Activated CD8-positive, alpha-beta T cell treated with anti-CD3 and anti-CD28 coated beads for 36 hours (primary cell): Measurements from ENCODE around the gene TBX4. TPM values are rescaled to one million over a fixed set of nuclear protein-coding genes. Genes with fewer than 3 reads are reported as not detected.
A peak's percentile ranks its signal among the peaks of the same experiment; 100 is the strongest.

ENCODE experiments used
- ATAC-seq: fragments of 200-7000 bp; cut with Tn5 transposase; one replicate; pipeline ENCODE4 v1.10.0; 2021; ENCODE audit warnings: mild to moderate bottlenecking, moderate library complexity
- CTCF ChIA-PET: fragments of 350-600 bp; sonication (Branson Sonifier 250); formaldehyde crosslinking; loops from one replicate; lab custom pipeline; 2021; ENCODE audit warnings: antibody characterized with exemption; lab: Charles Lee
- POLR2A ChIA-PET: fragments of 350-600 bp; sonication (Branson Sonifier 250); formaldehyde crosslinking; loops from one replicate; lab custom pipeline; 2021; ENCODE audit warnings: antibody characterized with exemption; lab: Charles Lee
- DNase-seq: peaks from one replicate; pipeline ENCODE4 v3.0.0-alpha.2; 2020
- H3K27ac Mint-ChIP-seq: one replicate; pipeline ENCODE4 v1.8.0; 2021; ENCODE audit warnings: mild to moderate bottlenecking, mixed read lengths
- H3K27me3 Mint-ChIP-seq: one replicate; pipeline ENCODE4 v1.8.0; 2021; ENCODE audit warnings: mixed read lengths
- H3K36me3 Mint-ChIP-seq: one replicate; pipeline ENCODE4 v1.8.0; 2021; ENCODE audit warnings: low read depth, mixed read lengths
- H3K4me1 Mint-ChIP-seq: one replicate; pipeline ENCODE4 v1.8.0; 2021; ENCODE audit warnings: low read depth, mixed read lengths
- H3K4me3 Mint-ChIP-seq: one replicate; pipeline ENCODE4 v1.8.0; 2021; ENCODE audit warnings: mild to moderate bottlenecking, moderate library complexity, mixed read lengths
- H3K9me3 Mint-ChIP-seq: one replicate; pipeline ENCODE4 v1.8.0; 2021; ENCODE audit warnings: mixed read lengths
- intact Hi-C: fragments of 100-400 bp; cut with micrococcal nuclease; formaldehyde crosslinking; loops from one replicate; pipeline ENCODE4 v1.10.0; 2022
- total RNA-seq, 2 experiments: library from RNA; stranded (reverse); gene quantifications; one replicate each; pipeline ENCODE4 v1.2.3, GENCODE V29; 2021
- TF ChIP-seq, protein P1 (sequence below): fragments of 200-600 bp; IDR thresholded peaks from one replicate; pipeline ENCODE4 v1.8.0; 2022; ENCODE audit warnings: antibody characterized with exemption, mild to moderate bottlenecking

The TBX4 gene
- total RNA-seq, 2 experiments from 2014 or later = not detected

DNA sequence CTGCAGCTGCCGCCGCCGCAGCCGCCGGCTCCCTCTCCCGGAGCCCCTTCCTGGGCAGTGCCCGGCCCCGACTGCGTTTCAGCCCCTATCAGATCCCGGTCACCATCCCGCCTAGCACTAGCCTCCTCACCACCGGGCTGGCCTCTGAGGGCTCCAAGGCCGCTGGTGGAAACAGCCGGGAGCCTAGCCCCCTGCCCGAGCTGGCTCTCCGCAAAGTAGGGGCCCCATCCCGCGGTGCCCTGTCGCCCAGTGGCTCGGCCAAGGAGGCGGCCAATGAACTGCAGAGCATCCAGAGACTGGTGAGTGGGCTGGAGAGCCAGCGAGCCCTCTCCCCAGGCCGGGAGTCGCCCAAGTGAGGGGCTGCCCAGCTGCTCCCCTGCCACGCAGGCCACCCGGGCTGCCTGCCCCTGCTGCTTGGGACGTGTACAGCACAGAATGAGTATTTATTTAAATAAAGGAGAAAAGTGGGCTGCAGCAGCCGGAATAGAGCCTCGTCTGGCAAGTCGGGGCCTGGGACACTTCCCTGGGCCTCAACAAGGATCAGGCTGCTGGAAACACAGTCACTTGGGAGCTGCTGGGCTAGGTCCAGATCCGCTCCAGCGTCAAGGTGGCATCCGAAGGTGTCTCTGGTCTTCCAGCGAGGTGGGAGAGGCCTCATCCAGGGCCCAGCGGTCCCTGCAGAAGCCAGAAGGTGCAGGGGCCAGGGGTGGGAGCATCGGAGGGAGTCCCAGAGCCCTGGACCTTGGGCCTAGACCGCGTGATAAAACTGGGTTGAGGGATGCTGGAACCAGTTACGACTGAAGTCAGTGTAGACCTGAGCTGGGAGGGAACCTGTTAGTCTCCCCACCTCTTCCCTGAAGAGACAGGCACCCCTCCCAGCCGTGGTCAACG is 43.8 kb upstream of the TBX4 start:
- TF ChIP-seq, protein P1, sequence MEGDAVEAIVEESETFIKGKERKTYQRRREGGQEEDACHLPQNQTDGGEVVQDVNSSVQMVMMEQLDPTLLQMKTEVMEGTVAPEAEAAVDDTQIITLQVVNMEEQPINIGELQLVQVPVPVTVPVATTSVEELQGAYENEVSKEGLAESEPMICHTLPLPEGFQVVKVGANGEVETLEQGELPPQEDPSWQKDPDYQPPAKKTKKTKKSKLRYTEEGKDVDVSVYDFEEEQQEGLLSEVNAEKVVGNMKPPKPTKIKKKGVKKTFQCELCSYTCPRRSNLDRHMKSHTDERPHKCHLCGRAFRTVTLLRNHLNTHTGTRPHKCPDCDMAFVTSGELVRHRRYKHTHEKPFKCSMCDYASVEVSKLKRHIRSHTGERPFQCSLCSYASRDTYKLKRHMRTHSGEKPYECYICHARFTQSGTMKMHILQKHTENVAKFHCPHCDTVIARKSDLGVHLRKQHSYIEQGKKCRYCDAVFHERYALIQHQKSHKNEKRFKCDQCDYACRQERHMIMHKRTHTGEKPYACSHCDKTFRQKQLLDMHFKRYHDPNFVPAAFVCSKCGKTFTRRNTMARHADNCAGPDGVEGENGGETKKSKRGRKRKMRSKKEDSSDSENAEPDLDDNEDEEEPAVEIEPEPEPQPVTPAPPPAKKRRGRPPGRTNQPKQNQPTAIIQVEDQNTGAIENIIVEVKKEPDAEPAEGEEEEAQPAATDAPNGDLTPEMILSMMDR = no peak
- Mint-ChIP-seq H3K27me3 (peaks cover 56% of the 10 kb centered on the region), H3K4me1 (peaks cover 27% of the 10 kb centered on the region), H3K27ac (no peak overlapping the region), H3K4me3 (peak overlapping the region; percentile 42), H3K9me3 (no peaks in the 10 kb centered on the region), H3K36me3 (no peaks in the 10 kb centered on the region)
- CTCF ChIA-PET = interaction anchor here (0.9 to 1.8 kb wide), 3 partner anchors 12 to 41 kb away, joined by 3 to 4 read pairs (median 3); no protein-coding TSS in a partner anchor
- POLR2A ChIA-PET = no interaction called here
- intact Hi-C loops = no loop called here
- ATAC-seq (no peak), DNase-seq (no peak)

DNA sequence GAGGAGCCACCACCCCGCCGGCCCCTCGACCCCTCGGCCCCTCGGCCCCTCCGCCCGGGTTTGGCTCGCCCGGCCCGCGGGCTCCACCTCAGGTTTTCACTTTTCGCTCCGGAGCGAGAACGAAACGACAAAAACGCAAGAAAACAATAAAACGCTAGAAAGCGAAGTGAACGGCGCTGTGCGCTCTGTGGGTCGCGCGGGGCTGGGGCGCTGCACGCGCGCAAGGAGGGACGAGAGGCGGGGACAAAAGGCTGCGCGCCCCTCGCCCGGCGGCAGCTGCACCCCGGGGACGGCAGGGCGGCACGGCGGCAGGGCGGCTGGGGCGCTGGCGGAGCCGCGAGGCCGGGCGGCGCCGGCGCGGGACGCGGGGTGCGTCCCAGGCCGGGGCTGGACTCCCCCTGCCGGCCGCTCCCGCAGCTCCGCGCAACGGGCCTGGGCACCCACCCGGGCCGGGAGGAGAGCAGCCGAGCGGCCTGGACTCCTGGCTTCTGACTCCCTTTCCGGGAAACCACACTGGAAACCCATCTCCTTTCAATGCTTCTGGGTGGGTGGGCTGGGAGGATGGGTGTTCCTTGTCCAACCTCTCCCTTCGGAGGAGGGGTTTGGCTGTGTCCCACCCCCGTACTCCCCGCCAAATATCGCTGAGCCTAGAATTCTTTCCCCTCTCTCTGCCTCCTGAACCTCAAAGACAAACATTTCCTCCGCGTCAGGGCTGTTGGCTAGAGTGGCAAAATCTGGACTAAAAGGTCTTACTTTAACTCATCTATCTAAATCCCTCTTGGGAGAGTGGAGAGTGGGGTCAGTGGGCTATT is 42.7 kb upstream of the TBX4 start:
- Mint-ChIP-seq H3K9me3 (no peaks in the 10 kb centered on the region), H3K4me3 (peak overlapping the region; percentile 47), H3K27ac (no peak overlapping the region), H3K4me1 (peaks cover 23% of the 10 kb centered on the region), H3K36me3 (no peaks in the 10 kb centered on the region), H3K27me3 (peaks cover 47% of the 10 kb centered on the region)
- CTCF ChIA-PET = interaction anchor here (1.1 to 1.8 kb wide), 4 partner anchors 9 to 40 kb away, joined by 3 to 7 read pairs (median 4); no protein-coding TSS in a partner anchor
- DNase-seq (no peak), ATAC-seq (peak; percentile 28)
- POLR2A ChIA-PET = no interaction called here
- TF ChIP-seq, protein P1 = no peak
- intact Hi-C loops = loop anchor here (5.0 kb wide), 2 partner anchors 143 to 428 kb away; no protein-coding TSS in a partner anchor

DNA sequence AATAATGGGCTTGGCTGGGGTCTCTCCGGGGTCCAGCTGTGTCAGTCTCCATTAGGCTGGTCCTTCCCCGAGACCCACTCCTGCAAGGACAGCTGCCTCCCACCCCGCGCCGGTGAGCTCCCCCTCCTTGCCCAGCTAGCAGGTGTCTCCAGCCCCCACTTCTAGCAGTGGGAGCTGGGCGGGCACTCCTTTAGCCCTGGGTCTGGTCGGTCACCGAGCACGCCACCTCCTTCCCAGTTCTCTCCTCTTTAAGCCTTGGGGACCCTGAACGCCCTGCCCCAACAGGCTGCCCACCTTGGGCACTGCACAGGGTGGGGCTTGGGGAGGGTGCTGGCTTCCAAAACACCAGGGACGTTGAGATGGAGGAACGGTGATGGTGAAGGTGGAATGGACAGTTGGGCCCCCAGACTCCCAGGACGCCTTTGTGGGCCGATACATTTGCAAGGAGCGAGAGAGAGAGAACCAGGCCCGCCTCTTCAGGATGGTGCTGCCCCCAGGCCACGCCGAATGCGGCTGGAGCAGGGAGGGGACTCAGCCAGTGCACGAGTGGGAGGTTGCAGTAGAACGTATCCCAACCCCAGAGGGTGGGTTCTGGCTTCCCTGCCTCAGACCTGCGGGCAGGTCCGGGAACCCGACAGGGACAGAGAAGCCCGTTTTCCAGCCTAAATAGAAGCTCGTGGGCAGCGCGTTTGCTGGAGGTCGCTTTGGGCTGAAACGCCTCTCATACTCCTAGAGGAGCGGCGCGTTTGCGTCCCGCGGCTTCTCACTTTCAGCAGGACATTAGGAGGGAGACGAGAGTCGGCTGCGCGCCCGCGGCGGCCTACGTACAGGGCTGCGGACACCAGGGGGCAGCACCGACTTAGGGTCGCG is 41.8 kb upstream of the TBX4 start:
- CTCF ChIA-PET = interaction anchor here (1.1 to 3.5 kb wide), 6 partner anchors 10 to 690 kb away, joined by 3 to 18 read pairs (median 4); no protein-coding TSS in a partner anchor
- intact Hi-C loops = loop anchor here (5.0 kb wide), 2 partner anchors 142 to 427 kb away; no protein-coding TSS in a partner anchor
- ATAC-seq = peak; percentile 60

DNA sequence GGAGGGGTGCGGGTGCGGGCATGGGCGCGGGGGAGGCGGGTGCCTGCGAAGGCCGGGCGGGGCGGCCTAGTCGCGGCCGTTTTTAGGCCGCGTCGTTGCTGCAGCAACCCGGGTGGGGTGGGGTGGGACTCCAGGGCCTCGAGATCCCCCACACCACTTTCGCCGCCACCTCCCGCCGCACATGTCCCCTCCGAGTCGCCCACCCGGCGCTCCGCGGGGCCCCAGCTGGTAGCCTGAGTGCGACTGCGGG is 41.3 kb upstream of the TBX4 start:
- Mint-ChIP-seq H3K4me1 (peaks cover 21% of the 10 kb centered on the region), H3K36me3 (no peaks in the 10 kb centered on the region), H3K27ac (no peak overlapping the region), H3K4me3 (no peak overlapping the region), H3K27me3 (peaks cover 46% of the 10 kb centered on the region), H3K9me3 (no peaks in the 10 kb centered on the region)
- ATAC-seq (no peak), DNase-seq (no peak)
- intact Hi-C loops = loop anchor here (5.0 kb wide), 2 partner anchors 141 to 426 kb away; no protein-coding TSS in a partner anchor
- TF ChIP-seq, protein P1 = peak; percentile 39
- POLR2A ChIA-PET = no interaction called here
- CTCF ChIA-PET = interaction anchor here (1.1 to 3.5 kb wide), 5 partner anchors 16 to 690 kb away, joined by 3 to 19 read pairs (median 7); no protein-coding TSS in a partner anchor

More for the DNA sequence above, 41.8 kb upstream of the TBX4 start:
- Mint-ChIP-seq H3K4me1 (peaks cover 21% of the 10 kb centered on the region), H3K36me3 (no peaks in the 10 kb centered on the region), H3K27ac (no peak overlapping the region), H3K4me3 (peak overlapping the region; percentile 47), H3K27me3 (peaks cover 47% of the 10 kb centered on the region), H3K9me3 (no peaks in the 10 kb centered on the region)
- DNase-seq = peak; percentile 81
- TF ChIP-seq, protein P1 = peak; percentile 52
- POLR2A ChIA-PET = no interaction called here
